Measurements from ENCODE around the gene UNC13A. TPM values are rescaled to one million over a fixed set of nuclear protein-coding genes. Genes with fewer than 3 reads are reported as not detected.
"Not testable (repeated sequence)": the region's sequence is repeated elsewhere in the genome, so short reads cannot be mapped to it uniquely, and the experiment has no call there.

Gene UNC13A
- total RNA-seq, 1 experiment from 2014 or later, result 0.28 TPM

DNA sequence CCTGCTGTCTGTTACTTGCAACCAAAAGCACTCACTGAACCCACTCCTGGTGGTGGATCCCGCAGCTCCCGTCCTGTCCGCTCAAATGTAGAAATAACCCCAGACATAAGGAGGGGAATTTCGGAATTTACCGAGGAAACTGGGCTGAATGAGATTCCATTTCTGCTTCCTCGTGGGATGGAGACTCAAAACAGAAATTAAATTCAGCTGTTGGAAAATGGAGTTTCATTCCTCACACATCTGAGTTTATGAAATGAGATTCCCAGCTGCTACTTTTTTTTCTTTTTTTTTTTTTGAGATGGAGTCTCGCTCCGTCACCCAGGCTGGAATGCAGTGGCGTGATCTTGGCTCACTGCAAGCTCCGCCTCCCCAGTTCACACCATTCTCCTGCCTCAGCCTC is 88.4 kb downstream of the UNC13A start:
- no peak overlapping the region for H3K4me3 Mint-ChIP-seq (ENCODE audit: low read depth, unreplicated experiment)

DNA sequence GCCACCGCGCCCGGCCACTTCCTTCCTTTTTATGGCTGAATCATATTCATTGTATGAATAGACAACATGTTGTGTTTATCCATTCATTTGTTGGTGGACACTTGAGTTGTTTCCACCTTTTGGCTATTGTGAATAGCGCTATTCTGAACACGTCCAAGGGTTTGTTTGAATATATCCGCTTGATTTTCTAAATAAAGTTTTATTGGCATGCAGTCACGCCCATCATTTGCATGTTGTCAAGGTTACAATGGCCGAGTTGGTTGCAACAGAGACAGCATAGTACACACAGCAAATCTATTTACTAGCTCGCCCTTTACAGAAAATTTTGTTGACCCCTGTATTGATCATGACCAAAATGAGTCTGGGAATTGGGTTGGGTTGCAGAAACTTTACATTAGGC is 89.2 kb downstream of the UNC13A start:
- Mint-ChIP-seq H3K27ac (ENCODE audit: unreplicated experiment) (no peak overlapping the region), H3K4me3 (ENCODE audit: low read depth, unreplicated experiment) (no peak overlapping the region)
- CTCF ChIA-PET, result interaction anchor here (0.5 kb wide), 1 partner anchor 11 kb away, joined by 5 read pairs; no protein-coding TSS in a partner anchor

More for the DNA sequence above, 88.4 kb downstream of the UNC13A start:
- Mint-ChIP-seq H3K27ac (ENCODE audit: unreplicated experiment) (no peak overlapping the region), H3K9me3 (ENCODE audit: low read depth, unreplicated experiment) (no peaks in the 10 kb centered on the region), H3K4me1 (ENCODE audit: low read depth, unreplicated experiment) (no peaks in the 10 kb centered on the region), H3K27me3 (ENCODE audit: unreplicated experiment) (peaks cover 42% of the 10 kb centered on the region), H3K36me3 (ENCODE audit: insufficient read depth, unreplicated experiment) (no peaks in the 10 kb centered on the region)
- intact Hi-C loops (cut with micrococcal nuclease; ENCODE audit: unreplicated experiment), result no loop called here
- no TSS peak for BruUV-seq (replicated peaks)
- TF ChIP-seq, protein P1, sequence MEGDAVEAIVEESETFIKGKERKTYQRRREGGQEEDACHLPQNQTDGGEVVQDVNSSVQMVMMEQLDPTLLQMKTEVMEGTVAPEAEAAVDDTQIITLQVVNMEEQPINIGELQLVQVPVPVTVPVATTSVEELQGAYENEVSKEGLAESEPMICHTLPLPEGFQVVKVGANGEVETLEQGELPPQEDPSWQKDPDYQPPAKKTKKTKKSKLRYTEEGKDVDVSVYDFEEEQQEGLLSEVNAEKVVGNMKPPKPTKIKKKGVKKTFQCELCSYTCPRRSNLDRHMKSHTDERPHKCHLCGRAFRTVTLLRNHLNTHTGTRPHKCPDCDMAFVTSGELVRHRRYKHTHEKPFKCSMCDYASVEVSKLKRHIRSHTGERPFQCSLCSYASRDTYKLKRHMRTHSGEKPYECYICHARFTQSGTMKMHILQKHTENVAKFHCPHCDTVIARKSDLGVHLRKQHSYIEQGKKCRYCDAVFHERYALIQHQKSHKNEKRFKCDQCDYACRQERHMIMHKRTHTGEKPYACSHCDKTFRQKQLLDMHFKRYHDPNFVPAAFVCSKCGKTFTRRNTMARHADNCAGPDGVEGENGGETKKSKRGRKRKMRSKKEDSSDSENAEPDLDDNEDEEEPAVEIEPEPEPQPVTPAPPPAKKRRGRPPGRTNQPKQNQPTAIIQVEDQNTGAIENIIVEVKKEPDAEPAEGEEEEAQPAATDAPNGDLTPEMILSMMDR (IDR thresholded peaks at IDR 0.05; ENCODE audit: unreplicated experiment), result no peak
- DNase-seq, result no peak
- CTCF ChIA-PET, result no interaction called here

DNA sequence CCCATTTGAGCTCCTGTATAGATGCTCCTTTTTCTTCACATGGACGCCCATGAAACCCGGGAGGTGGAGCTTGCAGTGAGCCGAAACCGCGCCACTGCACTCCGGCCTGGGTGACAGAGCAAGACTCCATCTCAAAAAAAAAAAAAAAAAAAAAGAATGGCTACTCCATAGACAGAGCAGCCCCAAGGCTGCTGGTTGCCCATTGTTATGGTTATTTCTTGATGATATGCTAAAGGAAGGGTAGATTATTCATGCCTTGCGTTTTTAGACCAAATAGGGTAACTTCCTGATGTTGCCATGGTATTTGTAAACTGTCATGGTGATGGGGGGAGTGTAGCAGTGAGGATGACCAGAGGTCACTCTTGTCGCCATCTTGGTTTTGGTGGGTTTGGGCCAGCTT is 90.1 kb downstream of the UNC13A start:
- BruUV-seq (replicated peaks), result not testable (repeated sequence)

More for the DNA sequence above, 89.2 kb downstream of the UNC13A start:
- intact Hi-C loops (cut with micrococcal nuclease; ENCODE audit: unreplicated experiment), result no loop called here
- no TSS peak for BruUV-seq (replicated peaks)
- TF ChIP-seq, protein P1 (IDR thresholded peaks at IDR 0.05; ENCODE audit: unreplicated experiment), result no peak
- H3K27me3 Mint-ChIP-seq (ENCODE audit: unreplicated experiment), result peaks cover 33% of the 10 kb centered on the region
- H3K9me3 Mint-ChIP-seq (ENCODE audit: low read depth, unreplicated experiment), result no peaks in the 10 kb centered on the region
- H3K4me1 Mint-ChIP-seq (ENCODE audit: low read depth, unreplicated experiment), result no peaks in the 10 kb centered on the region
- H3K36me3 Mint-ChIP-seq (ENCODE audit: insufficient read depth, unreplicated experiment), result no peaks in the 10 kb centered on the region
- DNase-seq, result no peak

DNA sequence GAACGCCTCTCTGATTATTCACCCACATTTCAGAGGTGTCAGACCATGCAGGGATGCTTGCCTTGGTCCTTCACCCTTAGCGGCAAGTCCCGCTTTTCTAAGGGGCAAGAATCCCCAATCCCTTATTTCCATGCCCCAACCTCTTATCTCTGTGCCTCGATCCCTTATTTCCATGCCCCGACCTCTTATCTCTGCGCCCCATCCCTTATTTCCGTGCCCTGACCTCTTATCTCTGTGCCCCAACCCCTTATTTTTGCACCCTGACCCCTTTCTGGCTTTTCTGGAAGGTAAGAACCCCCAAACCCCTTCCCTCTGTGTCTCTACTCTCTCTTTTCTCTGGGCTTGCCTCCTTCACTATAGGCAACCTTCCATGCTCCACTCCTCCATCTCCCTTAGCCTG is 93.9 kb downstream of the UNC13A start:
- H3K4me1 Mint-ChIP-seq (ENCODE audit: low read depth, unreplicated experiment); H3K4me3 Mint-ChIP-seq (ENCODE audit: low read depth, unreplicated experiment); H3K9me3 Mint-ChIP-seq (ENCODE audit: low read depth, unreplicated experiment); BruUV-seq (replicated peaks); H3K36me3 Mint-ChIP-seq (ENCODE audit: insufficient read depth, unreplicated experiment); intact Hi-C loops (cut with micrococcal nuclease; ENCODE audit: unreplicated experiment); H3K27ac Mint-ChIP-seq (ENCODE audit: unreplicated experiment); CTCF ChIA-PET; DNase-seq: not testable (repeated sequence)
- peaks cover 27% of the 10 kb centered on the region for H3K27me3 Mint-ChIP-seq (ENCODE audit: unreplicated experiment)

More for the DNA sequence above, 90.1 kb downstream of the UNC13A start:
- CTCF ChIA-PET, result interaction anchor here (0.7 kb wide), 1 partner anchor 194 kb away, joined by 3 read pairs; no protein-coding TSS in a partner anchor
- H3K36me3 Mint-ChIP-seq (ENCODE audit: insufficient read depth, unreplicated experiment); H3K27ac Mint-ChIP-seq (ENCODE audit: unreplicated experiment); H3K4me3 Mint-ChIP-seq (ENCODE audit: low read depth, unreplicated experiment); DNase-seq; intact Hi-C loops (cut with micrococcal nuclease; ENCODE audit: unreplicated experiment); H3K4me1 Mint-ChIP-seq (ENCODE audit: low read depth, unreplicated experiment); H3K9me3 Mint-ChIP-seq (ENCODE audit: low read depth, unreplicated experiment): not testable (repeated sequence)
- H3K27me3 Mint-ChIP-seq (ENCODE audit: unreplicated experiment), result peaks cover 25% of the 10 kb centered on the region

DNA sequence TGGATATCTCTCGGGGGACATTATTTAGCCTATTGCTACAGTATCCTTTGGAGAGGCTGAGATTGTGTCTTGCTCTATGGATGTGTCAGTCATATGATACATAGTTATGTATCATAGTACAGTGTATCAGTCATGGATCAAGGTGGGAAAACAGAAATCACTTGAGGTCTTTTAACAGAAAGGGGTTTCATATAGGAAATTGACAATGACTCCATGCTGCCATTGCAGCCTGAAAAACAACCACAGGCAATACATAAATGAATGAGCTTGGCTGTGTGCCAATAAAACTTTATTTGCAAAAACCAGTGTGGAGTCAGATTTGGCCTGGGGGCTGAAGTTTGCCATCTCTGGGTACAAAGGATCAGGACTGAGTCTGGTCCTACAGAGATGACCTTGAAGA is 97.3 kb downstream of the UNC13A start:
- no peaks in the 10 kb centered on the region for H3K9me3 Mint-ChIP-seq (ENCODE audit: low read depth, unreplicated experiment)
- no peak overlapping the region for H3K4me3 Mint-ChIP-seq (ENCODE audit: low read depth, unreplicated experiment)
- peaks cover 27% of the 10 kb centered on the region for H3K27me3 Mint-ChIP-seq (ENCODE audit: unreplicated experiment)
- CTCF ChIA-PET, result no interaction called here
- H3K27ac Mint-ChIP-seq (ENCODE audit: unreplicated experiment), result no peak overlapping the region
- no TSS peak for BruUV-seq (replicated peaks)
- no peak for DNase-seq
- TF ChIP-seq, protein P1 (IDR thresholded peaks at IDR 0.05; ENCODE audit: unreplicated experiment), result no peak
- H3K36me3 Mint-ChIP-seq (ENCODE audit: insufficient read depth, unreplicated experiment), result no peaks in the 10 kb centered on the region
- intact Hi-C loops (cut with micrococcal nuclease; ENCODE audit: unreplicated experiment), result no loop called here
- H3K4me1 Mint-ChIP-seq (ENCODE audit: low read depth, unreplicated experiment), result peaks cover 8% of the 10 kb centered on the region

DNA sequence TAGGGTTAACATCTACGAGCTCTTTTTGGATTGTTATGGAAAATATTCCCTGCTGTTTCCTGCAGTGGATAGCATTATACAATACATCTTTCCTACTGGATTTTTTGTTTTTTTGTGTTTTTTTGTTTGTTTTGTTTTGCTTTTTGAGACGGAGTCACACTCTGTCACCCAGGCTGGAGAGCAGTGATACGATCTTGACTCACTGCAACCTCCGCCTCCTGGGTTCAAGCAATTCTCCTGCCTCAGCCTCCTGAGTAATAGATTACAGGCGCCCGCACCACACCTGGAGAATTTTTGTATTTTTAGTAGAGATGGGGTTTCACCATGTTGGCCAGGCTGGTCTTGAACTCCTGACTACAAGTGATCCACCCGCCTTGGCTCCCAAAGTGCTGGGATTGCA is 102.8 kb downstream of the UNC13A start:
- H3K9me3 Mint-ChIP-seq (ENCODE audit: low read depth, unreplicated experiment); intact Hi-C loops (cut with micrococcal nuclease; ENCODE audit: unreplicated experiment); DNase-seq; H3K27ac Mint-ChIP-seq (ENCODE audit: unreplicated experiment); H3K4me3 Mint-ChIP-seq (ENCODE audit: low read depth, unreplicated experiment); H3K36me3 Mint-ChIP-seq (ENCODE audit: insufficient read depth, unreplicated experiment); H3K27me3 Mint-ChIP-seq (ENCODE audit: unreplicated experiment); H3K4me1 Mint-ChIP-seq (ENCODE audit: low read depth, unreplicated experiment); BruUV-seq (replicated peaks): not testable (repeated sequence)
- CTCF ChIA-PET, result interaction anchor here (0.6 kb wide), 1 partner anchor 191 kb away, joined by 3 read pairs; no protein-coding TSS in a partner anchor
